Stimulated activated naive B cell treated with anti-CD40 and anti-IgM and Interleukin-4, amounts not matched to agents 10 μg/mL and 1 μg/mL and 100 μg/mL, for 72 hours (primary cell): ENCODE data around the gene TRIM17.

Experiments used
- ATAC-seq, 2 donors: fragments of 150-1000 bp; cut with Tn5 transposase; replicated peaks; 2 replicates each; pipeline ENCODE4 v1.10.0; 2021; ENCODE audit warnings: moderate library complexity in 1 of 2
- DNase-seq: peaks from one replicate; pipeline ENCODE4 v3.0.0; 2021
- H3K27ac Mint-ChIP-seq: one replicate; pipeline ENCODE4 v1.8.0; 2022; ENCODE audit warnings: mild to moderate bottlenecking, mixed read lengths
- H3K27me3 Mint-ChIP-seq, 2 donors: one replicate each; pipeline ENCODE4 v1.8.0; 2022; ENCODE audit warnings: mixed read lengths in 2 of 2
- H3K36me3 Mint-ChIP-seq, 2 donors: one replicate each; pipeline ENCODE4 v1.8.0; 2022; ENCODE audit warnings: mixed read lengths in 2 of 2, mild to moderate bottlenecking in 1 of 2
- H3K4me1 Mint-ChIP-seq, 2 donors: one replicate each; pipeline ENCODE4 v1.8.0; 2022; ENCODE audit warnings: mixed read lengths in 2 of 2, mild to moderate bottlenecking in 1 of 2
- H3K4me3 Mint-ChIP-seq, 2 donors: one replicate each; pipeline ENCODE4 v1.8.0; 2022; ENCODE audit warnings: mild to moderate bottlenecking in 2 of 2, mixed read lengths in 2 of 2, moderate library complexity in 1 of 2
- H3K9me3 Mint-ChIP-seq, 2 donors: one replicate each; pipeline ENCODE4 v1.8.0; 2022; ENCODE audit warnings: mixed read lengths in 2 of 2, mild to moderate bottlenecking in 1 of 2

Gene TRIM17

DNA sequence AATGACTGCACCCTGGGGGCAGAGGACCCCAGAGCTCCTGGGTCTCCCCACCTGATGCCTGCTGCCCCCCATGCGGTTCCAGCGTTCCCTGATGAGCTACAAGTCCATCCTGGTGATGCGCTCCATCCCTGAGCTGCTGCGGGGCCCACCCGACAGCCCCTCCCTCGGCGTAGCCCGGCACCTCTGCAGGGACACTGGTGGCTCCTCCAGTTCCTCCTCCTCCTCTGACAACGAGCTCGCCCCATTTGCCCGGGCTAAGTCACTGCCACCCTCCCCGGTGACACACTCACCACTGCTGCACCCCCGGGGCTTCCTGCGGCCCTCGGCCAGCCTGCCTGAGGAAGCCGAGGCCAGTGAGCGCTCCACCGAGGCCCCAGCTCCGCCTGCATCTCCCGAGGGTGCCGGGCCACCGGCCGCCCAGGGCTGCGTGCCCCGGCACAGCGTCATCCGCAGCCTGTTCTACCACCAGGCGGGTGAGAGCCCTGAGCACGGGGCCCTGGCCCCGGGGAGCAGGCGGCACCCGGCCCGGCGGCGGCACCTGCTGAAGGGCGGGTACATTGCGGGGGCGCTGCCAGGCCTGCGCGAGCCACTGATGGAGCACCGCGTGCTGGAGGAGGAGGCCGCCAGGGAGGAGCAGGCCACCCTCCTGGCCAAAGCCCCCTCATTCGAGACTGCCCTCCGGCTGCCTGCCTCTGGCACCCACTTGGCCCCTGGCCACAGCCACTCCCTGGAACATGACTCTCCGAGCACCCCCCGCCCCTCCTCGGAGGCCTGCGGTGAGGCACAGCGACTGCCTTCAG is 45.5 kb downstream of the TRIM17 start:
- peaks cover 3 to 4% of the 10 kb centered on the region in 2 donors for H3K27me3 Mint-ChIP-seq
- DNase-seq (no peak), ATAC-seq (no peak)
- no peaks in the 10 kb centered on the region for H3K4me1 Mint-ChIP-seq
- no peak overlapping the region for H3K27ac Mint-ChIP-seq
- H3K4me3 Mint-ChIP-seq: no peak overlapping the region
- no peaks in the 10 kb centered on the region for H3K36me3 Mint-ChIP-seq
- no peaks in the 10 kb centered on the region for H3K9me3 Mint-ChIP-seq

DNA sequence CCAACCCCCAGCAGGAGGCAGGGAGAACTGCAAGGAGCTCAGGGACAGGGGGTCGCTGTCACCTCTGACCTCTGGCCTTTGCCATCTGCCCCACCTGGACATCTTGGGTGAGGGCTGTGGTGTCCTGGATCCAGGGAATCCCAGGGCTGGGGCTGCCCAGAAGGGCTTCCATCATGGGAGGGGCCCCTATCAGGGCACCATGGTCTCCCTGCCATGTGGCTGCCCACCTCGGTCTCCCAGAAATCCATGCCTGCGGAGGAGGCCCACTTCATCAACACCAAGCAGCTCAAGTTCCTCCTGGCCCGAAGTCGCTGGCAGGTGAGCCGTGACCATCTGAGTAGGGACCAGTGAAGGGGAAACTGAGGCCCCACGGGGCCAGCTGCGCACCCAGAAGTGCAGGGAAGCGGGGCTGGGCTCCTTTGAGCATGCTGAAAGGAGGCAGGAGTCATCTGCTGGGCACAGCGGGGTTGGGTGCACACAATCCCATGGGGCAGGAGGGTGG is 46.2 kb downstream of the TRIM17 start:
- Mint-ChIP-seq H3K9me3 (no peaks in the 10 kb centered on the region), H3K4me1 (no peaks in the 10 kb centered on the region), H3K27me3 (no peaks in the 10 kb centered on the region), H3K4me3 (no peak overlapping the region), H3K27ac (no peak overlapping the region), H3K36me3 (no peaks in the 10 kb centered on the region)
- DNase-seq (no peak), ATAC-seq (no peak)

DNA sequence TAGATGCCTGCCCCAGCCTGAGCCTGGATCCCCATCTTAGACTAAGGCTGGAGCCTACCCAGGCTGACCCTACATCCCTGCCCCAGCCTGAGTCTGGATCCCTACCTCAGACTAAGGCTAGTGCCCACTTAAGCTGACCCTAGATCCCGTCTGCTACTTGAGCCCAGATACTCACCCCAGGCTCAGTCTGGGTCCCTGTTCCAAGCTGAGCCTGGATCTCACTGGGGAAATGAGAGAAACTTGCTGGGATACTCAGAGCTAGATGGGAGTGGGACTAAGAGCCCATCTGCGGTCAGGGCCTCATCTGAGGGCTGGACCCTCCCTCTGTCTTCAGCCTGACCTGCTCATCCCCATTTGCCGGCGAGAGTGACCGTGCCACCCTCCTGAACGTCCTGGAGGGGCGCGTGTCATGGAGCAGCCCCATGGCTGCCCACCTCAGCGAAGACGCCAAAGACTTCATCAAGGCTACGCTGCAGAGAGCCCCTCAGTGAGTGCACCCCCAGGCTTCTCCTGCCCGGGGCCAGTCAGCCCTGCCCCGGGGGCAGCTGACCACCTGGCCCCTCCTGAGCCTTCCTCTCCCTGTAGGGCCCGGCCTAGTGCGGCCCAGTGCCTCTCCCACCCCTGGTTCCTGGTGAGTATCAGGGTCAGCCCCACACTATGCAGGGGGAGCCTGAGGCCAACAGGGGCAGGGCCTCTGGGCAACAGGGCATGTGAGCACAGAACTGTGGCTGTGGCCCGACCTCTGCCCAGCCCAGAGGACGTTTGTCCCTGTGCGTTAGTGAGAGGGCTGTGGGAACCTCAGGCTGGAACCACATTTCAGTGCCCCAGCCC is 46.8 kb downstream of the TRIM17 start:
- Mint-ChIP-seq H3K4me1 (no peaks in the 10 kb centered on the region), H3K27me3 (no peaks in the 10 kb centered on the region), H3K9me3 (no peaks in the 10 kb centered on the region), H3K36me3 (no peaks in the 10 kb centered on the region), H3K27ac (no peak overlapping the region), H3K4me3 (no peak overlapping the region)
- DNase-seq: no peak
- ATAC-seq: no peak

DNA sequence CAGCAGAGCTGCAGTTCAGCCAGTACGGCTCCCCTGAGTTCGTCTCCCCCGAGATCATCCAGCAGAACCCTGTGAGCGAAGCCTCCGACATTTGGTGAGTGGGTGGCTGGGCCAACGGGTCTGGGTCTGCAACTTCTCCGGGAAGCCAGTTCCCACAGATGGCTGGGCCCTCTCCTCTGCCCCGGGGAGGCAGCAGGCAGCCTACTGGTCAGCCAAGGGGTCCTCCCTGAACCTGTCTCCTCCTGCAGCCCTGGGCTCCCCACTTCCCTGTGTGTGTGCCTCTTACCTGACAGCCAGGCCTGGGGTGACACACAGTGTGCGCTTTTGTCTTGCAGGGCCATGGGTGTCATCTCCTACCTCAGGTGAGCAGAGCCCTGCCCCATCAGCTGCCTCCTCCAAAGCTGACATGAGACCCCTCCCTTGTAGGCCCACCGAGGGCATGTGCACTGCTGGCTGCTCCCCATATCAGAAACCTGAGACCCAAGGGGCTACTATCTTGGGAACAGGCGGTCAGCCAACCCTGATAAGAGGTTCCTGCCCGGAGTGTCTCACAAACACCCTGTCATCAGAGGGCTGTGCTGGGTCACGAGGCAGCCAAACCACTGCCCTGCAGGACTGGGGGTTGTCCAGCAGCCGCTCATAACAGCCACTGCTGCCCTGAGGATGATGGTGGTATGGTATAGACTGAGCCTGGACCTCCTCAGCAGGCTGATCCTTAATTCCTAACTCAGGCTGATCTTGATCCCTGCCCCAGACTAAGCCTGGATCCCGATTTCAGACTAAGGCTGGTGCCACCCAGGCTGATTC is 47.7 kb downstream of the TRIM17 start:
- Mint-ChIP-seq H3K4me1 (no peaks in the 10 kb centered on the region), H3K27me3 (peaks cover 0 to 4% of the 10 kb centered on the region in 2 donors), H3K9me3 (no peaks in the 10 kb centered on the region), H3K4me3 (no peak overlapping the region), H3K36me3 (no peaks in the 10 kb centered on the region), H3K27ac (no peak overlapping the region)
- DNase-seq (no peak), ATAC-seq (no peak)

DNA sequence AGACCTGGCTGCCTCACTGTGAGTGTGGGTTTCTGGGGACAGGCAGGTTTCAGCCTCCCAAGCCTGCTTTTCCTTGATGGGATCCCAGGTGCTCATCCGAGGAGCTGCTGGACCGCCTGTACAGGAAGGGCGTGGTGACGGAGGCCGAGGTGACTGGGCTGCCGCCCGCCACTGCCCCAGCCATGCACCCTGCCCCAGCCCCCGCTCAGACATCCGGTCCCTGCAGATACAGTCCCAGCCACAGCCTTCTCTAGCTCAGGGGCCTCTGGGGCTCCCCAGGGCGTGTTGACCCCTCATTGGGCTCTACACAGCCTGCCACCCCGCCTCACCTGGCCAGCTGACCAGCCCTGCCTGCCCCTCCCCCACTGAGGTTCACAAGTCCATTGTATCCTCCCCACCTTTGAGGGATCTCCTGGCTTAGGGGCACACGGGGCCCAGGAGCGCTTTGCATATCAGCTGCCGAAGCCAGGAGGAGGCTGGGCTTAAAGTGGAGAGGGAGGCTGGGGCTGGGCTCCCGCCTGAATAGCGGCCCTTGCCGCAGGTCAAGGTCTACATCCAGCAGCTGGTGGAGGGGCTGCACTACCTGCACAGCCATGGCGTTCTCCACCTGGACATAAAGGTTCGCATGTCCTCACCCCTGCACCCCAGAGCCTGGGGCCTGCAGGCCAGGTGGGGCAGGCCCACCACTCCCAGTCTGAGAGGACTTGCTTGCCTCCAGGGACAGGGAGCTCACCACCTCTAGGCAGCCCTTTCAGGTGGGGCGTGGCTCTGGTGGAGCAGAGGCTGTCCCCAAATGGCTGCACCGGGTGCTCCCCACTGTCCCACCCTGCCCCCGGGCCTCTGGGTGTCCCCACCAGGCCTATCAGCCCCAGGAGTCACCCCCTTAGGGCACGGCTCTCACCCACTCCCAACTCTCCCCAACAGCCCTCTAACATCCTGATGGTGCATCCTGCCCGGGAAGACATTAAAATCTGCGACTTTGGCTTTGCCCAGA is 48.6 kb downstream of the TRIM17 start:
- no peak overlapping the region for H3K4me3 Mint-ChIP-seq
- no peak for ATAC-seq
- H3K27me3 Mint-ChIP-seq: peaks cover 0 to 4% of the 10 kb centered on the region in 2 donors
- H3K36me3 Mint-ChIP-seq: no peaks in the 10 kb centered on the region
- H3K27ac Mint-ChIP-seq: no peak overlapping the region
- H3K9me3 Mint-ChIP-seq: no peaks in the 10 kb centered on the region
- no peaks in the 10 kb centered on the region for H3K4me1 Mint-ChIP-seq
- DNase-seq: no peak

- Mint-ChIP-seq H3K27me3 (peaks cover 0 to 4% of the 10 kb centered on the region in 2 donors), H3K27ac (no peak overlapping the region), H3K9me3 (no peaks in the 10 kb centered on the region), H3K4me3 (no peak overlapping the region), H3K36me3 (no peaks in the 10 kb centered on the region), H3K4me1 (no peaks in the 10 kb centered on the region)
- no peak for DNase-seq
- no peak for ATAC-seq
Observed at GRCh38 chr1:228366866-228367741, 49.6 kb downstream of the TRIM17 start.

DNA sequence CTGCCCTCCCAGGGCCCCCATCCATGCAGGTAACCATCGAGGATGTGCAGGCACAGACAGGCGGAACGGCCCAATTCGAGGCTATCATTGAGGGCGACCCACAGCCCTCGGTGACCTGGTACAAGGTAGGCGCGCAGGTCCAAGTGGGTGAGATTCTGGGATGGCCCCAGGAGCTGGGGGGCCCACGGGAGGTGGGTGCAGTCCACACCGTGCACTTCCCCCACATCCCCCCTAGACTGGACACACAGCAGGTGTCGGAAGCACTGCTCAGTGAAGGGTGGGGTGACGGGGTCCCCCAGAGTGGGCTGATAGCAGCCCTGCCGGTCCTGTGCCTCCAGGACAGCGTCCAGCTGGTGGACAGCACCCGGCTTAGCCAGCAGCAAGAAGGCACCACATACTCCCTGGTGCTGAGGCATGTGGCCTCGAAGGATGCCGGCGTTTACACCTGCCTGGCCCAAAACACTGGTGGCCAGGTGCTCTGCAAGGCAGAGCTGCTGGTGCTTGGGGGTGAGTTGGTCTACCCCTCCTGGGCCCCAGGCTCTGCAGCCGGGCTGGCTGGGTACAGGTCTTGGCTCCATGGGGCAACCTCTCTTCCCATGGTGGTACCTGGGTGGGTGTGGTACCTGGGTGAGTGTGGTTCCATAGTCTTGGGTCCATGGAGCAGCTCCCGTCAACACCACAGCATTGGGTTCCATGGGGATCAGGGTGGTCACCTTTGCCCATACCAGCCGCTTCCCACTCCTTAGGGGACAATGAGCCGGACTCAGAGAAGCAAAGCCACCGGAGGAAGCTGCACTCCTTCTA is 50.4 kb downstream of the TRIM17 start:
- no peaks in the 10 kb centered on the region for H3K4me1 Mint-ChIP-seq
- no peak overlapping the region for H3K27ac Mint-ChIP-seq
- no peak for DNase-seq
- no peak for ATAC-seq
- no peaks in the 10 kb centered on the region for H3K9me3 Mint-ChIP-seq
- H3K4me3 Mint-ChIP-seq: no peak overlapping the region
- no peaks in the 10 kb centered on the region for H3K36me3 Mint-ChIP-seq
- peaks cover 0 to 4% of the 10 kb centered on the region in 2 donors for H3K27me3 Mint-ChIP-seq

- Mint-ChIP-seq H3K27me3 (peaks cover 0 to 4% of the 10 kb centered on the region in 2 donors), H3K4me3 (no peak overlapping the region), H3K36me3 (no peaks in the 10 kb centered on the region), H3K9me3 (no peaks in the 10 kb centered on the region), H3K27ac (no peak overlapping the region), H3K4me1 (no peaks in the 10 kb centered on the region)
- no peak for DNase-seq
- ATAC-seq: no peak
Observed at GRCh38 chr1:228365271-228366061, 51.2 kb downstream of the TRIM17 start.

- H3K4me3 Mint-ChIP-seq: no peak overlapping the region
- no peak overlapping the region for H3K27ac Mint-ChIP-seq
- no peak for DNase-seq
- H3K27me3 Mint-ChIP-seq: peaks cover 0 to 4% of the 10 kb centered on the region in 2 donors
- ATAC-seq: no peak
- no peaks in the 10 kb centered on the region for H3K36me3 Mint-ChIP-seq
- H3K4me1 Mint-ChIP-seq: no peaks in the 10 kb centered on the region
- H3K9me3 Mint-ChIP-seq: no peaks in the 10 kb centered on the region
Observed at GRCh38 chr1:228364706-228365213, 51.9 kb downstream of the TRIM17 start.

- Mint-ChIP-seq H3K4me3 (no peak overlapping the region), H3K4me1 (no peaks in the 10 kb centered on the region), H3K36me3 (no peaks in the 10 kb centered on the region), H3K27me3 (peaks cover 0 to 4% of the 10 kb centered on the region in 2 donors), H3K9me3 (no peaks in the 10 kb centered on the region), H3K27ac (no peak overlapping the region)
- ATAC-seq (no peak), DNase-seq (no peak)
Observed at GRCh38 chr1:228364068-228364705, 52.5 kb downstream of the TRIM17 start.

GRCh38 chr1:228363686-228364067 is 53.0 kb downstream of the TRIM17 start:
- Mint-ChIP-seq H3K27ac (no peak overlapping the region), H3K9me3 (no peaks in the 10 kb centered on the region), H3K4me3 (no peak overlapping the region), H3K27me3 (peaks cover 0 to 4% of the 10 kb centered on the region in 2 donors), H3K36me3 (no peaks in the 10 kb centered on the region), H3K4me1 (no peaks in the 10 kb centered on the region)
- no peak for ATAC-seq
- DNase-seq: no peak
